Adipocyte (in vitro differentiated cells): Measurements from ENCODE around the gene SLC38A11.
"Not testable (repeated sequence)": the region's sequence is repeated elsewhere in the genome, so short reads cannot be mapped to it uniquely, and the experiment has no call there.

ENCODE experiments used
- DNase-seq: peaks from one replicate; pipeline ENCODE4 v3.0.0-alpha.2; 2015; ENCODE audit warnings: low read depth
- H3K27me3 ChIP-seq: replicated peaks from 2 replicates; pipeline ENCODE4 v1.7.0; 2013; ENCODE audit warnings: mild to moderate bottlenecking, low read length, moderate library complexity; ENCODE audit not compliant: control insufficient read depth, insufficient read depth
- H3K36me3 ChIP-seq: 2 replicates; pipeline ENCODE4 v1.7.0; 2013; ENCODE audit warnings: low read length, mild to moderate bottlenecking, moderate library complexity; ENCODE audit not compliant: control insufficient read depth, insufficient read depth, severe bottlenecking
- H3K4me1 ChIP-seq: 2 replicates; pipeline ENCODE4 v1.7.0; 2013; ENCODE audit warnings: mild to moderate bottlenecking, low read length, moderate library complexity; ENCODE audit not compliant: control insufficient read depth, insufficient read depth
- H3K4me3 ChIP-seq: 2 replicates; pipeline ENCODE4 v1.7.0; 2013; ENCODE audit warnings: mild to moderate bottlenecking, low read length, moderate library complexity
- H3K9ac ChIP-seq: 2 replicates; pipeline ENCODE4 v1.7.0; 2013; ENCODE audit warnings: mild to moderate bottlenecking, low read length, moderate library complexity
- H3K9me3 ChIP-seq: 2 replicates; pipeline ENCODE4 v1.7.0; 2013; ENCODE audit warnings: mild to moderate bottlenecking, low read length, moderate library complexity; ENCODE audit not compliant: control insufficient read depth

The SLC38A11 gene

DNA sequence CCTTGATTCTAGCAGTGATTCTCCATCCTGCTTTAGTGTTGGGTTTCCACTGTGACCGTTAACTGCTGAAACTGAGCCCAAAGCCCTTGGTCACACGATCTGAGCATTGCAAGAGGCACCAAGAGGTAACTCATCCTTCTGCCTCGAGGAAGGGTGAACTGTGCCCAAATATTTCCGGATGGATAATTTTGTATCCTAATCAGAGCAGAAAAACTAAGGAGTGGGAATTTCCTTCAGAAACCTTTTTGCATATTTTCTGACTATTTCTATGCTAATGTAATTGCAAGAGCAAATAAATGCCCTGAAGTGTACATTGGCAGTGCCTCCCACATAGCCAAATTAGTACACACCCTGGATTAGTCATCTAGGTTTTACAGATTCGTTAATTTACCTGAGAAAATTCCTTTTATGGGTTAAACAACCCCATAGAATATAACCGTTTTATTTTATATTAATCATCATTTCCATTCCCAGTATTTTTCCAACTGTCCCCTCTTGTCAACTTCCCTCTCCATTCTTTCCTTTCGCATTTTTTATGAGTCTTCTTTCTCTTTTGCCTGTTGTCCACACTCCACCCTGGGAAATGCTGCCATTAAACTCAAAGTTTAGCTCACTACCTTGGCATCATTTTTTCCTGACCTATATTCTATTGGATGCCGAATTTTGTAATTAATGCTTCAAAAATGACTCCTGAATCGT is 82.0 kb downstream of the SLC38A11 start:
- Histone ChIP-seq H3K36me3 (no peaks in the 10 kb centered on the region), H3K27me3 (no peaks in the 10 kb centered on the region), H3K9ac (no peak overlapping the region), H3K4me1 (peaks cover 35% of the 10 kb centered on the region), H3K9me3 (no peaks in the 10 kb centered on the region), H3K4me3 (no peak overlapping the region)
- no peak for DNase-seq

DNA sequence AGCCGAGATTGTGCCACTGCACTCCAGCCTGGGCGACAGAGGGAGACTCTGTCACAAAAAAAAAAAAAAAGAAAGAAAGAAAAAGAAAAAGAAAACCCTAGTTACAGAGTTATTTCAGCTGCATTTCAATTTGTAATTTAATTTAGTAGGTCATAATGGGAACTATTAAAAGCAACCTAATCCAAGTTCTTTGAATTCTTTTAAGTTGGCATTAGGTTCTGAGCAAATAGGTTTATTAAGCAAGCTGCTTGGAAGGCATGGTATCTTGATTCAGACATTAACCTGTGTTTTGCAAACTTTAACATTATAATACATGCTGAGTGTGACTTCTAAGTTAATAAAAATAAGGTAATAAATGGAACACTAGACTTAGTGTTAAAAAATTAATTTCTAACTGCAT is 83.9 kb downstream of the SLC38A11 start:
- no peaks in the 10 kb centered on the region for H3K27me3 ChIP-seq
- DNase-seq: no peak
- H3K36me3 ChIP-seq: no peaks in the 10 kb centered on the region
- H3K9ac ChIP-seq: no peak overlapping the region
- peaks cover 20% of the 10 kb centered on the region for H3K4me1 ChIP-seq
- H3K9me3 ChIP-seq: no peaks in the 10 kb centered on the region
- no peak overlapping the region for H3K4me3 ChIP-seq

DNA sequence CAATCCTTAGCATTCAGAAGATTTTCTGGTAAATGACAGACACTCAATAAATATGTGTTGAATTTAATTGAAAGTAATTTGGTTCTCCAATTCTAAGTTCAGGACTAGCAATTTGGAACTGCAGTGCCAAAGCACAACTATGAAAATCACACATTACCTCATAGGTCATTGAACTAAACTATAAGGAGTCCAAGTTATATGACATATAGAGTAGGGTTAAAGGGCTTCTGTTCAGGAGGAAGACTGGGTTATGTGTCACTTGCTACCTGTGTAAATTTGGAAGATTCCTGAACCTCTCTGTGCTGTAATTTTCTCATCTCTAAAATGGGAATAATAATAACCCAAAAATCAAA is 85.9 kb downstream of the SLC38A11 start:
- Histone ChIP-seq H3K36me3 (no peaks in the 10 kb centered on the region), H3K4me3 (no peak overlapping the region), H3K4me1 (peaks cover 15% of the 10 kb centered on the region), H3K27me3 (no peaks in the 10 kb centered on the region), H3K9me3 (no peaks in the 10 kb centered on the region), H3K9ac (no peak overlapping the region)
- no peak for DNase-seq

DNA sequence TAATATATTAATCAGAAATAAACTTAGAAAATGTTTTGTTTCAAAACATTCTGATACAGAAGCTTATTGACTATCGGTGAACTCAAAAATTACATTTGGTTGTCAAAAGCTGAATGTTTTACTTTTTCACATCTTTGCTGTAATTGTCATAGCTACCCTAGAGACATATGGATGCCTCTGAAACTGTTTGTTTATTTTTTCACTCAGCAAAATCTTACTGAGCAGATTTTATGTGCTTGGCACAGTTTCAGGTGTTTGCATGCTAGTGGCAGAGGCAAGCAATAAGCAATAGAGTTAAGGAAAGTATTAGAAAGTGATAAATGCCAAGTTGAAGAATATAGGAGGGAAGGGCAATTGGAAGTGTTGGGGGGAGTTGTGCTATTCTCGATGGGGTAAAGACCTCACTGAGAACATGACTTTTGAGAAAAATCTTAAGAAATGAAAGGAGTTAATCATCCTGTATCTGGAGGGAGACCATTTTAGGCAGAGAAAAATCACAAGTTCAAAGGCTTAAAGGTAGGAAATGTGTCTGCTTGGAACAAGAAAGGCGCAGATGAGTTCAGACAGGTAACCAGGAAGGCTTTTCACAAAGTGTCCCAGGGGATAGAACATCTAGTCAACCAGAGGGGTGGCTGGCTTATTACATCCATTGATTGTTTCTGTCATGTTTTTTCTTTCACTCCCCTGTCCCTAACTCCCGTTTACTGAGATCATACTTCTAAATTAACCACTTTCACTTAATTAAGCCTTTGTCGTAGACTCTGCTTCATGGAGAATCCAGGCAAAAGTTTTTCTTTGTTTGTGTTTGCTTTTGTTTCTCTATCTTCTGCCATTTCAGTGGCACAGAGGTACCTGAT is 86.5 kb downstream of the SLC38A11 start:
- Histone ChIP-seq H3K4me1 (peaks cover 15% of the 10 kb centered on the region), H3K9me3 (no peaks in the 10 kb centered on the region), H3K9ac (no peak overlapping the region), H3K27me3 (no peaks in the 10 kb centered on the region), H3K36me3 (no peaks in the 10 kb centered on the region), H3K4me3 (no peak overlapping the region)
- peak; percentile 65 for DNase-seq

DNA sequence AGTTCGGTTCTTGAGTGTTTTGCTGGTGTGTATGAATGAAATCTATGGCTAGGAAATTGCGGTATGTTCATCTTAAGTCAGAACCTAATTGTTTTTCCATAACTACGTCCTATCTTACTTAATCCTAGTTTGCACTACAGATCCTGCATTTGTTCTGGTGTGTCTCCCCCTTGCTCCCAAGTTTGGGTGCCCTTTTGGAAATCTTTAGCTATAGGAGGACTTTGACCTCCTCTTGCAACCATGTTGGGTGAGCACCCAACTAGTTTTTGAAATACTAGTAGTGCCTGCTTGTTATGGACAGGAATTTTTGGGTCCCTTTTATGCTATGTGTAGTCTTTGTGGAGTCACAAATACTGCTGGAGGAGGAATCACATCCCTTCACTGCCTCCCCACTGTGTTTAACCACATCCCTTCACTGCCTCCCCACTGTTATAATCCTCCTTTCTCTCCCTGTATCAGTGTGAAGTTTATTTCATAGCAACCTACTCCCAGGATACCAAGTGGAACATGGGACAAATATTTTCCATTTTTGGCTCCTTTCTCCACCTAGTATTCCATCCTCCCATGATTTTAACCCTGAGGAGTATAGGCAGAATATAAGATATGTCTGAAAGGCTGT is 87.4 kb downstream of the SLC38A11 start:
- Histone ChIP-seq H3K4me3 (no peak overlapping the region), H3K9me3 (no peaks in the 10 kb centered on the region), H3K36me3 (no peaks in the 10 kb centered on the region), H3K27me3 (no peaks in the 10 kb centered on the region), H3K9ac (no peak overlapping the region), H3K4me1 (peaks cover 15% of the 10 kb centered on the region)
- no peak for DNase-seq

DNA sequence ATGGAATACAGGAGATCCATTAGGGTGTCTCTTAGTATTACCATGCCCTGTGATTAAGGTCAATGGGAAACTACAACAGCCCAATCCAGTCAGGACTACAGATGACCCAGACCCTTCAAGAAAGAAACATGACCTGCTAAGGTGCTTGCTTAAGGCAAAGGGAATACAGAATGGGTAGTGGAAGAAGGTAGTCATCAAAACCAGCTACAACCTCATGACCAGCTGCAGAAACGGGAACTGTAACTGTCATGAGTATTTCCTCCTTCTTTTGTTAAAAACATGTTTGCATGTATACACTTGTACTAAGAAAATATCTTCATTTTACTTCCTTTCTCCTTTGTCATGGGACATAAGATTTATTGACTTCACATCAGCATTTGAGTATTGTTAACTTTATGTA is 88.9 kb downstream of the SLC38A11 start:
- not testable (repeated sequence) for H3K9me3 ChIP-seq, DNase-seq

DNA sequence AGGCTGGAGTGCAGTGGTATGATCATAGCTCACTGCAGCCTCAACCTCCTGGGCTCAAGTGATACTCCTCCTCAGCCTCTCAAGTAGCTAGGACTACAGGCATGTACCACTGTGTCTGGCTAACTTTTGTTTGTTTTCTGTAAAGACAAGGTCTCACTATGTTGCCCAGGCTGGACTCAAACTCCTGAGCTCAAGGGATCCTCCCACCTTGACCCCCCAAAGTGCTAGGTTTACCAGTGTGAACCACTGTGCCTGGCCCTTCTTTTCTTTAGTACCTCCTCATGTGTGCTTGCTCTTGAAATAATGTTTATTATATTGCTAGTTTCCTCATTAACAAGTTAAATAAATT is 94.7 kb downstream of the SLC38A11 start:
- H3K9ac ChIP-seq: no peak overlapping the region
- no peaks in the 10 kb centered on the region for H3K36me3 ChIP-seq
- H3K4me1 ChIP-seq: peaks cover 3% of the 10 kb centered on the region
- no peaks in the 10 kb centered on the region for H3K9me3 ChIP-seq
- no peaks in the 10 kb centered on the region for H3K27me3 ChIP-seq
- DNase-seq: no peak
- no peak overlapping the region for H3K4me3 ChIP-seq

More for the DNA sequence above, 88.9 kb downstream of the SLC38A11 start:
- not testable (repeated sequence) for H3K27me3 ChIP-seq, H3K9ac ChIP-seq, H3K4me3 ChIP-seq, H3K36me3 ChIP-seq
- peaks cover 11% of the 10 kb centered on the region for H3K4me1 ChIP-seq

DNA sequence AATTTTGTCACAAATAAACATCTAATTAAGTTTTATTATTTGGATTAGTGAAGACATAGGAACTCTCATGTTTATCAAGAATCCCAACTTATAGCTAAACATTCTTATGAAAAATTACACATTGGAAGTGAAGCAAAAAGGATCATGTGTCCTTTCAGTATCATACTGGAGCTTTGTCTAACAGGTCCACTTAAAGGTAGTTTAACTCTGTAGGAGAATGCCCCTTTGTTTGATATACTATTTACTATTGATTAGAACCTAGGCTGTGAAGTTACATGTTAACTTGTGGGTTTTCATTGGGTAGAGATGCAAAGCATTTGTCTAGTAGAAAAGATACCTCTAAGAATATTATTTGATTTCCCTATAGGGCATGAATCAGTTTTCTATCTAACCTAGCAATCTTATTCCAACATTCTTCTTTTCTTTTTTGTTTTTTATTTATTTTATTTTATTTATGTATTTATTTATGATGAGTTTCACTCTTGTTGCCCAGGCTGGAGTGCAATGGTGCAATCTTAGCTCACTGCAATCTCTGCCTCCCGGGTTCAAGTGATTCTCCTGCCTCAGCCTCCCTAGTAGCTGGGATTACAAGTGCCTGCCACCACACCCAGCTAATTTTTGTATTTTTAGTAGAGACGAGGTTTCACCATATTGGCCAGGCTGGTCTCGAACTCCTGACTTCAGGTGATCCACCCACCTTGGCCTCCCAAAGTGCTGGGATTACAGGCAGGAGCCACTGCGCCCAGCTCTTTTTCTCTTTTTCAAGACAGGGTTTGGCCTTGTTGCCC is 95.2 kb downstream of the SLC38A11 start:
- not testable (repeated sequence) for DNase-seq, H3K4me1 ChIP-seq, H3K9ac ChIP-seq, H3K36me3 ChIP-seq, H3K27me3 ChIP-seq, H3K9me3 ChIP-seq, H3K4me3 ChIP-seq

DNA sequence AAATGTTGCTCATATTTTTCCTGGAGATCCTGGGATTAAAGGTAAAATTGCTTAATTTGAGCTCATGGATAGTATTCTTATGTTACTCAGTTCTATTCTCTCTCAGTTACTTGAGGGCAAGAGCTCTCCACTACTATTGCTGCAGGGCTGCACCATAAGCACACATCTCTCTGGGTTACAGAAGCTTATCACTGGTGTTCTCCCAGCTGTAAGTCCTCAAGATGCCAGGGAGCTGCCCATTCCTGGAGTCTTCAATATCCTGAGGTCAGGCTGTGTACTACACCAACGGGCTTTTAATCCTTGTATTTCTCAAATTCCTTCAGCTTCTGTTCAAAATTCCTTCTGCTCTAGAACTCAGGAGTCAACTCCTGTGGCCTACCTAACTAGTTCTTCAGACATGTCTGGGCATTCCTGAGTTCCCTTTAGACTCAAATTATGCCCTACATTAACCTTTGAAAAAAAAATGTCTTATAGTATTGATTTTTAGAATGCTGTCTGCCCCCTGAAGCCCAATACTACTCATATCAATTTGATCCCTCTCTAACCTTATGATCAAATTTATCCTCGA is 96.0 kb downstream of the SLC38A11 start:
- H3K9me3 ChIP-seq: no peaks in the 10 kb centered on the region
- DNase-seq: no peak
- peaks cover 3% of the 10 kb centered on the region for H3K4me1 ChIP-seq
- no peak overlapping the region for H3K9ac ChIP-seq
- H3K27me3 ChIP-seq: no peaks in the 10 kb centered on the region
- no peaks in the 10 kb centered on the region for H3K36me3 ChIP-seq
- H3K4me3 ChIP-seq: no peak overlapping the region

DNA sequence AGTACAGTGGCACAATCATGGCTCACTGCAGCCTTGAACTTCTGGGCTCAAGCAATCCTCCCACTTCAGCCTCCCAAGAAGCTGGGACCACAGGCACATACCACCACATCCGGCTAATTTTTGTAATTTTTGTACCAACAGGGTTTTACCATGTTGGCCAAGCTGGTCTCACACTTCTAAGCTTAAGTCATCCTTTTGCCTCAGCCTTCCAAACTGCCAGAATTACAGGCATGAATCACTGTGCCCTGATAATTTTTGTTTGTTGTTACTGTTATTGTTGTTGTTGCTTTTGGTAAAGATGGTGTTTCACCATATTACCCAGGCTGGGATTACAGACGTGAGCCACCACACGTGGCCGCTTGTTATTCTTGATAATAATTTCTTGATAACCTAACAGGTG is 103.2 kb downstream of the SLC38A11 start:
- H3K4me3 ChIP-seq: no peak overlapping the region
- H3K9ac ChIP-seq: no peak overlapping the region
- no peaks in the 10 kb centered on the region for H3K27me3 ChIP-seq
- peaks cover 30% of the 10 kb centered on the region for H3K4me1 ChIP-seq
- DNase-seq: no peak
- no peaks in the 10 kb centered on the region for H3K9me3 ChIP-seq
- H3K36me3 ChIP-seq: no peaks in the 10 kb centered on the region

DNA sequence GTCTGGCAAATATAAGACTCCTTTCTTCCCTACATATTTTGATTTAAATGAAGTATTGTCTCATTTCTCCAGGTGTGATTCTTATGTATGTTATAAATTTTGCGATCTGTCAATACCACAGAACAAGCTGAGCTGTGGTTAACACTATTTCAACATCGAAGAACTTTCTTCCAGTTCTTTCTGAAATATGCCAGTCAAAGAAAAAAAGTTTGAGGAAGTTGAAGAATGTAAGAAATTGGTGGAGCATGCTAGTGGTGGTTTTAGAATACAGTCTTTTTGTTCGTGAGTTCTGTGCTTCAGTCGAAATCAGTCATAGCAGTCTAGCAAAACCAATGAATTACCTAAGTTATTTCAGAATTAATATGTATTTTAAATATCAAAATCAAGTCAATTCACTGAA is 105.1 kb downstream of the SLC38A11 start:
- Histone ChIP-seq H3K4me1 (peaks cover 27% of the 10 kb centered on the region), H3K9me3 (no peaks in the 10 kb centered on the region), H3K36me3 (no peaks in the 10 kb centered on the region), H3K27me3 (no peaks in the 10 kb centered on the region), H3K9ac (no peak overlapping the region), H3K4me3 (no peak overlapping the region)
- DNase-seq: no peak
